Hepatocyte (in vitro differentiated cells): ENCODE data around the gene ATP6V0B.

Experiments
- EZH2 ChIP-seq: fragments of 200-600 bp; sonication (generic); IDR thresholded peaks from 2 replicates; pipeline ENCODE4 v1.6.1; 2016; ENCODE audit warnings: antibody characterized with exemption, mild to moderate bottlenecking, borderline replicate concordance
- EZH2phosphoT487 ChIP-seq: fragments of 200-600 bp; sonication (generic); IDR thresholded peaks from one replicate; pipeline ENCODE4 v1.6.1; 2018; ENCODE audit warnings: antibody characterized with exemption, mild to moderate bottlenecking, low read depth, moderate library complexity; ENCODE audit not compliant: unreplicated experiment, severe bottlenecking
- TF ChIP-seq, protein P1 (sequence below): fragments of 200-600 bp; sonication (generic); IDR thresholded peaks from 2 replicates; pipeline ENCODE4 v1.5.1; 2016; ENCODE audit warnings: antibody characterized with exemption, mild to moderate bottlenecking; ENCODE audit not compliant: poor library complexity

DNA sequence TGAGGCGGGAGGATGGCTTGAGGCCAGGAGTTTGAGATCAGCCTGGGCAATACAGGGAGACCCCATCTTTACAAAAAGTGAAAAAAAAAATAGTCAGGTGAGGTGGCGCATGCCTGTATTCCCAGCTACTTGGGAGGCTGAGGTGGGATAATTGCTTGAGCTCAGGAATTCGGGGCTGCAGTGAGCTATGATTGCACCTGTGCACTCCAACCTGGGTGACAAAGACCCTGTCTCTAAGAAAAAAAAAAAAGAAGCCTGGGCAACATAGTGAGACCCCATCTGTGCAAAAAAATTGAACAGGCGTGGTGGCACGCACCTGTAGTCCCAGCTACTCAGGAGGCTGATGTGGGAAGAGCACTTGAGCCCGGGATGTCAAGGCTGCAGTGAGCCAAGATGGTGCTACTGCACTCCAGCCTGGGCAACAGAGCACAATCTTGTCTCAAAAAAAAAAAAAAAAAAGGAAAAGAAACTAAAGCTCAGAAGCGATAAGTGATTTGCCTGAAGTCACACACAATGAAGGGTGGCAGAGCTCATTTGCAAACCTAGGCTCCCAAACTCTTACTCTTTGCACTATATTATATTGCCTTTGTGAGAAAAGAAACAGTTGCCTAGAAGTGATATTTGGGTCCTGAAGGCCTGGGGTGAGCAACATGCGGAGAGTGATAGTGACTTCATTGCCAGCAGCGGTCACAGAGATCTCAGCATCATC, 18.6 kb downstream of the ATP6V0B start:
- TF ChIP-seq EZH2 (no peak), EZH2phosphoT487 (no peak)
- TF ChIP-seq, protein P1, sequence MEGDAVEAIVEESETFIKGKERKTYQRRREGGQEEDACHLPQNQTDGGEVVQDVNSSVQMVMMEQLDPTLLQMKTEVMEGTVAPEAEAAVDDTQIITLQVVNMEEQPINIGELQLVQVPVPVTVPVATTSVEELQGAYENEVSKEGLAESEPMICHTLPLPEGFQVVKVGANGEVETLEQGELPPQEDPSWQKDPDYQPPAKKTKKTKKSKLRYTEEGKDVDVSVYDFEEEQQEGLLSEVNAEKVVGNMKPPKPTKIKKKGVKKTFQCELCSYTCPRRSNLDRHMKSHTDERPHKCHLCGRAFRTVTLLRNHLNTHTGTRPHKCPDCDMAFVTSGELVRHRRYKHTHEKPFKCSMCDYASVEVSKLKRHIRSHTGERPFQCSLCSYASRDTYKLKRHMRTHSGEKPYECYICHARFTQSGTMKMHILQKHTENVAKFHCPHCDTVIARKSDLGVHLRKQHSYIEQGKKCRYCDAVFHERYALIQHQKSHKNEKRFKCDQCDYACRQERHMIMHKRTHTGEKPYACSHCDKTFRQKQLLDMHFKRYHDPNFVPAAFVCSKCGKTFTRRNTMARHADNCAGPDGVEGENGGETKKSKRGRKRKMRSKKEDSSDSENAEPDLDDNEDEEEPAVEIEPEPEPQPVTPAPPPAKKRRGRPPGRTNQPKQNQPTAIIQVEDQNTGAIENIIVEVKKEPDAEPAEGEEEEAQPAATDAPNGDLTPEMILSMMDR = no peak
